Hematopoietic multipotent progenitor cell (in vitro differentiated cells): ENCODE measurements around the gene CD46. TPM values are rescaled to one million over a fixed set of nuclear protein-coding genes. Genes with fewer than 3 reads are reported as not detected.
"Not testable (repeated sequence)": the region's sequence is repeated elsewhere in the genome, so short reads cannot be mapped to it uniquely, and the experiment has no call there.

Source experiments
- DNase-seq, 3 donors: peaks; one replicate each; pipeline ENCODE4 v3.0.0-alpha.2; 2011 to 2015; ENCODE audit warnings: low read depth in 2 of 3, low spot score in 2 of 3
- total RNA-seq: library from RNA; depleted of rRNA; stranded (reverse); fragments of >200 nt; gene quantifications from one replicate; pipeline ENCODE4 v1.2.3, GENCODE V29; 2012

CD46 gene
- total RNA-seq, 1 donor: 38.5 TPM

DNA sequence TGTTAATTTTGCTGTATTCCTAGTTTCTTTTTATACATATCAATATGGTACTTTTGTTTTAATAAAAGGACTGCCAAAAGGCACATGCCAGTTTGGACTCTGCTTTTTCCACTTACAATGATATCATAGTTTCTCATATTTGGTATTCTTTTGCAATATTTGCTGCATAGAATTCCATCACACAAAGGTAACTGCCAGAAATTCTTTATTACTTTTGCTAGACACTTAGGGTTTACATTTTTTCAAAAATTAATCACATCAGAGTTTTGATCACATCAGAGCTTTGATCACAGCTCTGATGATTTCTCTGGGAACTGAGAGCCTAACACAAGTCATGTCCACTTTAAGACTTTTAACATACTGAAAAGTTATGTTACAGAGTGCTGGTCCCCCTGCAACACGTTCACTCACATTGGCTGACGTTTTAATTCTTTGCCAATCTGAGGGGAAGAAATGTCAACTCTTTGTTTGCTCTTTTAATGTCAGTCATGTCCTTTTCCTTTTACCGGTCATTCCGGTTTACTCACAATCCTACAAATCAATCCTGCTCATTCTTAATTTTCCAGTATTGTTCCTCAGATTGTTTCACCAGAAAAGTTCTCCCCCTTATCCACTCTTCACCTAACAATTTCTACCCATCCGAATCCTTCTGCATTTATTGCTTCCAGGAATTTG, 1.1 kb upstream of the CD46 start:
- DNase-seq: no peak

DNA sequence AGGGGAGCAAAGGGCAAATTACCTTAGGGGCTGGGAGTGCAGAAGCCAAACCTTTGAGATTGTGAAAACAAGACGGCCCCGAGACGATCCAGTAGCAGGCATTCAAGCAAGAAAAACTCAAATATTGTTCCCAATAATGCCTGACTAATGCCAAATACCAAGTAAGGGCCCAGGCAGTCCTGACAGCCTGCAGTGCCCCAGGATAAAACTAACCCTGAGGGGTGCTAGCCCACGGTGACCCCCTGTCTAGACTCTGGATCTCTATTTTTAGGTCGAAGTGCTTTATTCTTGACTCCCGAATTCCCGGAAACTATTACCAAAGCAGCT, 428 bp upstream of the CD46 start:
- not testable (repeated sequence) for DNase-seq

DNA sequence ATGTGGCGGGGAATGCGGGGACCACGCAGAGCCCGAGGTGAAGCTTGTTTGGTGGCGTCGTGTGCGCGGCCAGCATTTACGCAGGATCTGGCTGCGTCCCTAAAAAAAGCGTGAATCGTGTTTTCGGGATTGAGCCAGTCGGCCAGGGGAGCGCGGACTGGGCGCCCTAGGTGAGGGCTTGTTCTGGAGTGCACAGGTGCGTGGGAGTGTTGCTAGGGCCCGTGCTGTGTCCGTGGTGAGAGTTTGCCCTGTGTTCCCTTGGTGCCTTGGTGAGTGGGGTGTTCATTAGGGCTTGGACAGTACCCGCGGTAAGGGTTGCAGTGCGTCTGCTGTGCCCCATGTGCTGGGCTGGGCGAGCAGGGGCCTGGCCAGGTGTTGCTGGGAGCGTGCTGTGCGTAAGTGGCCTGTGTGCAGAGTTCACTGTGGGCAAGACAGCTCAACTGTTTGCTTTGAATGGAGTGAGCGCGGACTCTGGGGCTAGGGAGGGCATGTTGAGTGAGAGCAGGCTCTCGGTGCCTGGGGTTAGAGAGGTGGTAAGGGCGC, 673 bp downstream of the CD46 start:
- DNase-seq: peak in 1 of 3 donors; percentile 18

DNA sequence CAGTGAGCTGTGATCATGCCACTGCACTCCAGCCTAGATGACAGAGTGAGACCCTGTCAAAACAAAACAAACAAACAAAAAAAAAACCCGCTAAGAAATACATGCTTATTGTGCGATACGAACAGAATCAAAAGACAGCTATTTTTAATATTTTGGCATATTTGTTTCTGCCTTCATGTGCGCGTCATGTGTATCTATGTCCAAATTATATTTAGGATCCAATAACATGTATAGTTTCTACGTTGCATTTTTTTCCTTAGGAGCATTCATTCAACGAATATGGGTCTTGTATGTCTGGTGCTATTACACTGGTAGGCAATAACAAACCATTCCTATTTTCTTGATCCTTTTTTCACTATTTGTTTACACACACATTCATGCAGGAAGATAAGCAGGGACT, 1.8 kb downstream of the CD46 start:
- no peak for DNase-seq

DNA sequence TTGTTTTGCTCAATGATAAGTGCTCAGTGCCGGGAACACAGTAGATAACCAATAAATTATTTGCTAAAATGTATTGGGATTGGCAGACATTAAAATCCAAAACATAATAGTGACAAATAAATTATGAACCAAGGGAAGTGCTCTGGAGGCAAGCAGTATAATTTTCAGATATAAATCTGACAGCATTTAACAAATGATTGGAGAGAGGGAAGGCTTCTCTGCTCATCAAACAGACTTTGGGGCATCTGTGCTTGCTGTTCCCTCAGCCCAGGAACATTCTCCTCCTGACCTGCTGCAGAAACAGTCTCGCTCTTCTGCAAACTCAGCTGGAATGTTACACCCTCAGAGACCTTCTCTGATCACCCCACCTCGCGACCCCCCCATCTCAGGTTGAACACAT, 2.2 kb downstream of the CD46 start:
- no peak for DNase-seq

DNA sequence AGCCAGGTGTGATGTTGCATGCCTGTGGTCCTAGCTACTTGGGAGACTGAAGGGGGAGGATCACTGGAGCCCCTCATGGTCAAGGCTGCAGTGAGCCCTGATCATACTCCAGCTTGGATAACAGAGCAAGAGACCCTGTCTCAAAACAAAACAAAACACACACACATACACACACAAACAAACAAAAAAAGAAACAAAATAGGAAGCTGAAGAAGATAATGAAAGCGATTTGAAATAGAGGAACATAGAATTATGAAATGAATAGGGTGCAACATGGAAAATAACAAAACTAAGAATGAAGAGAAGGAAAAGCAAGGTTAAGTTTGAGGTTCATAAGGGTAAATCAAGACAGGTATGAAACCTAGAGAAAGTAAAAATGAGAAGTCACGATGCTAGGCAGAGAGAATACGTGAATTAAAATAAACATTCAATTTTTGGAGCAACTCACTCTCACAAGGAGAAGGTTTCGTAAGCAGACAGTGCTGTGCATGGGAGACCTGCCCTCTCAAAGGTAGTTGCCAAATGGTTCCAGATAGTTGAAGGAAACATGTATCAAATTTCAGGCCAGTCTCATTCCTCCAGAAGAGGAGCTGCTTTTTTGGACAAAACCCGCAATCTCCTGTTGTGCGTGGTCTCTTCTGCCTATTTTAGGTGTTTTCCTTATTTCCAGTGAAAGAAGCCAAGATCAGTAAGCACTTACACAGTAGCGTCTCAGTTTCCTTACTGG, 3.3 kb downstream of the CD46 start:
- no peak for DNase-seq

DNA sequence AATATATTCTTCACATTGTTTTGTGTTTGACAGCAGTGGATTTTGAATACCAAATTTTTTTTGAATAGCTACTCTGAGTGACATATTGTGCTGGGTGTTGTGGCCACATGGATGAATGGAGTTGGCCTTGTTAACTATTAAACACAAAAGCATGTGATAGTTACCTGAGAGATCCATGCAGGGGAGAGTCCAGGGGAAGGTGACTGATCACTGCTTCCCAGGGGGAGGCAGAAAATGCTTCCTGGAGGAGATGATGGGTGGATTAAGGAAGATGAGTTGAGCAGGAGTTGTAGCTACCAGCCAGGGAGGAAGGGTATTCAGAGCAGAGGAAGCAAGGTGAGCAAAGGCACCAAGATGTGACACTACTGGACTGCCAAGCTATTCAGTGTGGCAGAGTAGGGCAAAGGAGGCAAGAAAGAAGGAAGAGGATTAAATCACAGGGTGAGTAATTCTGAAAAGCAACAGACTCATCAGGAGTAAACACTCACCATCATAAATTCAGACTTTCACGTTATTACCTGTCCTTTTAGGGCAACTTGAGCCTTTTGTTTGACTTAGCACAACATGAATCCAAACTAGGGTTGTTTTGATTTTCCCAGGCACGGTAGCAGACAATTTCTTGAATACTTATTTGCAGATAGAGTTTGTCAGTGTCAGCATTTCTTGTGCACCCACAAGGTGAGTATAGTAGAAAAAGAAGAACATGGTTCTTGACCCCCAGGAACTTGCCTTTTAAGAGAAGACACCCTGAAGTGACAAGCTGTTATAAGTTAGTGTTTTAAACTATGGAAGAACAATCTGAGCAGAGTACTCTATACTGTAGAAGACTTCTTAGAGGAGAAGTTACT, 4.2 kb downstream of the CD46 start:
- no peak for DNase-seq

DNA sequence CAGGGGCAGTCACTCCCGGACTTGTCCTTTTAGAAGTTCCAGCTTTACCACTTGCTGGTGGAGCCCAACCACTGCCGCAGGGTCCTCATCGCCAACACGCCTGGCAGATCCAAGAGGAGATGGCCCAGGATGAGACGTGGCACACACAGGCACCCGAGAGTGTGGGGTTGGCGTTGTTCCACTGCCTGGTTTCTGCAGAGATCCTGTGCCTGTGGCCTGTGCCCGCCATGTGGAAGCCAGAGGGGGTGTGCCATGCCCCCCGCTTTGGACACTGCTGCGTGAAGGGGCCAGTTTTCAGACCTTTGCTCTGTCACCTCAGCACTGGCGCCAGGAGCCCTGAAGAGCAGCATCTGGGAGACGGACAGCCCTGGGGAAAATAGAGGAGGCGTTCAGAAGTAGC, 10.8 kb downstream of the CD46 start:
- DNase-seq: no peak

DNA sequence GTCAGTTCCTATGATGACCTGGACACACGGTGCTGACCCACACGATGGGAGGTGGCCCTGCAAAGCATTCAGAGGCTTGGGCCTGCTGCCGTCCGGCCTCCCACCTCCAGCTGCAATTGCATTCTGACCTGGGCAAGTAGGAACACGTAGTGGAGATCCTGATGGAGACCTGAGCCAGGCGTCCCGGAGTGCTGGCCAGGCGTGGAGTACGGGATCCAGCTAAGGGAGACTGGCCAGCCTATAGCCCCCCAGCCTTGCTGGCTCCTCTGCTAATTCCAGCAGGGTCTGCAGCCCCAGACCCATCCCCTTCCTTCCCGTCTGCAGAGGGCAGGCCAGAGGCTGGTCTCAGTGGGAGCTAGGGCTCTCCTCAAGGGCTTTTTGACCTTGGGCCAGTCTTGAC, 11.2 kb downstream of the CD46 start:
- no peak for DNase-seq

DNA sequence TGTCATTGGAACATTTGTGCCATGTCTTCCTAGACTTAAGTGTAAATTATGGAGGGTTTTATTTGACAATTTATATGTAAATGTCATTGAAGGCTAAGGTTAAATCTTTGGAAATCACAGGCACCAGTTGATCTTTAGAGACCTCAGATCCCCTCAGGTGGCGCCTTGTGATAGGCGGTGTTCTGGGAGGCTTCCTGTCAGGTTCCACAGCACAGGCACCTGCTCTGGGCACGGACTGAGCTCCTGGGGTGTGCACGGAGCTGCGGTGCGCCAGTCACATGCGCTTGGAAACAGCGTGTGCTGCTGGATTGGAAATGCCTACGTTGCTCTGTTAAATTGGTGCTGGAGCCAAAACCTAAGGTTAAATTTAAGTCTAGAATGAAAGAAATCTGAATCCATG, 12.1 kb downstream of the CD46 start:
- DNase-seq: no peak

DNA sequence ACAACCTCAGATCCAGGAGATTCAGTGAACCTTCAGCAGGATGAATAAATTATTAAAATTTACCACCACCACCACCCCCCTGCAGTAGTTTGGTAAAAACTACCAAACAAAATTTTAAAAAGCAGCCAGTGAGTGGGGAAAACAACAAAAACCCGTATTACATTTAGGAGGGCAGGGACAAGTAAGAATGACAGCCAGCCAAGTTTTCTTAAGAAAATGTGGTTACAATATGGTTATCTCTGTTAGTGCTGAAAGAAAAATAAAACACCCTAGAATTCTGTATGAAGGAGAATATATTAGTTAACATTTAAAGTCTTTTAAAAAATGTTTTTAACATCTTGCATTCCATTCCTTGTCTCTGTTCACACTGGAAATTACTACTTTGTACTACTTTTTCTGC, 14.7 kb downstream of the CD46 start:
- DNase-seq: no peak

DNA sequence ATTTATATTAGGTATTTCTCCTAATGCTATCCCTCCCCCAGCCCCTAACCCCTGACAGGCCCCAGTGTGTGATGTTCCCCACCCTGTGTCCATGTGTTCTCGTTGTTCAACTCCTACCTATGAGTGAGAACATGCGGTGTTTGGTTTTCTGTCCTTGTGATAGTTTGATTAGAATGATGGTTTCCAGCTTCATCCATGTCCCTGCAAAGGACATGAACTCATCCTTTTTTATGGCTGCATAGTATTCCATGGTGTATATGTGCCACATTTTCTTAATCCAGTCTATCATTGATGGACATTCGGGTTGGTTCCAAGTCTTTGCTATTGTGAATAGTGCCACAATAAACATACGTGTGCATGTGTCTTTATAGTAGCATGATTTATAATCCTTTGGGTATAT, 18.7 kb downstream of the CD46 start:
- DNase-seq: not testable (repeated sequence)

DNA sequence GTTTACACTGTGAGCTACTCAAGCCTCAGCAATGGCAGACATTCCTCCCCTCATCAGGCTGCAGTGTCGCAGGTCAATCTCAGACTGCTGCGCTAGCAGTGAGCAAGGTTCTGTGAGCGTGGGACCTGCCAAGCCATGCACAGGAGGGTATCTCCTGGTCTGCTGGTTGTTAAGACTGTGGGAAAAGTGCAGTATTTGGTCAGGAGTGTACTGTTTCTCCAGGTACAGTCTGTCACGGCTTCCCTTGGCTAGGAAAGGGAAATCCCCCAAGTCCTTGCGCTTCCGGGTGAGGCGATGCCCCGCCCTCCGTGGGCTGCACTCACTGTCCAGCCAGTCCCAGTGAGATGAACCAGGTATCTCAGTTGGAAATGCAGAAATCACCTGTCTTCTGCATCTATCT, 24.2 kb downstream of the CD46 start:
- DNase-seq: not testable (repeated sequence)

DNA sequence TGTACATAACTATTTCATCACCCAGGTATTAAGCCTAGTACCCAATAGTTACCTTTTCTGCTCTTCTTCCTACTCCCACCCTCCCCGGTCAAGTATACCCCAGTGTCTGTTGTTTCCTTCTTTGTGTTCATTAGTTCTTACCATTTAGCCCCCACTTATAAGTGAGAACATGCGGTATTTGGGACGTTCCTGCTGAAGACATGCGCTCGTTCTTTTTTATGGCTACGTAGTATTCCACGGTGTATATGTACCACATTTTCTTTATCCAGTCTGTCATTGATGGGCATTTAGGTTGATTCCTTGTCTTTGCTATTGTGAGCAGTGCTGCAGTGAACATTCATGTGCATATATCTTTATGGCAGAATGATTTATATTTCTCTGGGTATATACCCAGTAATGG, 25.6 kb downstream of the CD46 start:
- not testable (repeated sequence) for DNase-seq

DNA sequence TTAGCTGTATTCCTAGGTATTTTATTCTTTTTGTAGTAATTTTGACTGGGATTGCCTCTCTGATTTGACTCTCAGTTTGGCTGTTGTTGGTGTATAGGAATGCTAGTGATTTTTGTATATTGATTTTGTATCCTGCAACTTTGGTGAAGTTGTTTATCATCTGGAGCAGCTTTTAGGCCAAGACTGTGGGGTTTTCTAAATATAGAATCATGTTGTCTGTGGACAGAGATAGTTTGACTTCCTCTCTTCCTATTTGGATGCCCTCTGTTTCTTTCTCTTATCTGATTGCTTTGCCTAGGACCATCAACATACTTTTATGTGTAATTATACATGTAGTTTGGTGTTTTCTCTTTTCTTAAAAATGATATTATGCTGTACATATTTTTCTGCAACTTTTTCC, 27.2 kb downstream of the CD46 start:
- DNase-seq: no peak

DNA sequence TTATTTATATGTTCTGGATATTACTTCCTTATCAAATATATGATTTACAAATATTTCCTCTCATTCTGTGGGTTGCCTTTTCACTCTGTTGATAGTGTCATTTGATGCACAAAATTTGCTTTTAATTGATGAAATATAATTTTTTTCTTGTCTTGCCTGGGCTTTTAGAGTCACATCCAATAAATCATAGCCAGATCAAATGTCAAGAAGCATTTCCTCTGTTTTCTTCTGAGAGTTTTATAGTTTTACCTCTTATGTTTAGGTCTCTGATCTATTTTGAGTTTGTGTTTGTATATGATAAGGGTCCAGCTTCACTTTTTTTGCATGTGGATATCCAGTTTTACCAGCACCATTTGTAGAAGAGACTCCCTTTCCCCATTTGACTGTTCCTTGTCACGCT, 29.5 kb downstream of the CD46 start:
- no peak for DNase-seq

DNA sequence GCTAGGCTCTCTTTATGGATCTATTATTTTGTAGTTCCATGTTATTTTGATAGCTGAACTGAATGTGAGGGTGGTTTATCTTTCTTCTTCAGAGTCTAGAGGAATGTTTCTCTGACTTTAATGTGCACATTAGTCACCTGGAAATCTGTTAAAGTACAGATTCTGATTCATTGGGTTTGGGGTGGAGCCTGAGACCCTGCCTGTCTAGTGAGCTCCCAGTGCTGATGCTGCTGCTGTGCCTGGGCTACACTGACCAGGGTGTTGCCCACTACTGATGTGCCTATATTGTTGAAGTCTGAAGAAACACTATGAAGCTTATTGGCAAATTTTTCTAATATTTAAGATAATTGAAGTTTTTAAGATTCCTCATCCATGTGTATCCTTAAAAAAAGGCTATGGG, 35.9 kb downstream of the CD46 start:
- no peak for DNase-seq

DNA sequence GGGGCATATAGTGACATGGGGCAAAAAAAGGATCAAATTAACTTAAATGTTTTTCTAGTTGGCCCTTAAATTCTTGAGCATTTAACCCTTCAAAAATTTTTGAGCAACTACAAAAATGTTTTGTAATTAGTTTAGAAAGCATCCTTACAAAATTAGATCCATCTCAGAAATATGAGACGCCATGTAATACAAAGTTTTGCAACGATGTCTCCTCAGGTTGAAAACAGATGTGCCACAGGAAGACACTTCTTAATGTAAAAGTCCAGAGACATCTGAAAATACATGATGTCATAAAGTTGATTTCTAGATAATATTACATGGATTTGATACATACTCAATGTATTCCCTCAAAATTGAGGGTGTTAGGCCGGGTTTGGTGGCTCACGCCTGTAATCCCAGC, 37.5 kb downstream of the CD46 start:
- no peak for DNase-seq

DNA sequence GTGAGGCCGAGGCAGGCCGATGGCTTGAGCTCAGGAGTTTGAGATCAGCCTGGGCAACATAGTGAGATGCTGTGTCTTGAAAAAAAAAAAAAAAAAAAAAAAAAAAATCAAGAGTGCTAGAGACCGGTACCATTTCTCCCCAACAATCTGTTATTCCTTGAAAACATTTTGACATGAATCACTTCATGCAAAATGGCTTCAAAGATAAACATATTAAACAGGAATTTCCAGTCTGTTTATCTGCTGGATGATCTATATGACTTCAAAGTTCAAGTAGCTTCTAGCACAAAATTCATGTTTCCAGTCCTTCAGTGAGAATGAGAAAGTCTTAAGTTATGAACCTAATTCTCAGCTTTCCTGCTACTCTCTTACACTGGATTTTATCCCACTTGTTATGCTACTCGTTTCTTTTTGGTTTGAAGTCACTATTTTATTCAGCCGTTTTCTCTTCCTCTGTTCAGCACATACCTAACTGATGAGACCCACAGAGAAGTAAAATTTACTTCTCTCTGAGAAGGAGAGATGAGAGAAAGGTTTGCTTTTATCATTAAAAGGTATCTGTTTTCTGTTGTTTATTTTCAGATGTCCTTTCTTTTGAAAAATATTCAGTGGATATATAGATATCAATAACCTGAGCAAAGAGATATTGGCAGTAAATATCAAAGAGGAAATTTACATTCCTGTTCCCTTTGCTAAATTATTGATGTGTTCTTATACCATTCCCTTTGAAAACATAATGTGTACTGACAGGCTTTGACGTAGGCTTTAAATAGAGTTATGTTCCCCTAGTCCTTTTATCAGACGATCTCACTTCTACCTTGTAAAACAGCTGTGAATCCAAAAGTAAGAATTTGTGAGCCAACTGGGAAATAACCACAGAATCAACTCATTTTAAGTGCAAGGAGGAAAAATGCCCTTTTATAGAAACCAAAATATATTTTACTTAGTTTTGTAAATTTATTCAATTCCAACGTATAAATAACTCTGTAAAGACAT, 38.2 kb downstream of the CD46 start:
- DNase-seq: no peak

DNA sequence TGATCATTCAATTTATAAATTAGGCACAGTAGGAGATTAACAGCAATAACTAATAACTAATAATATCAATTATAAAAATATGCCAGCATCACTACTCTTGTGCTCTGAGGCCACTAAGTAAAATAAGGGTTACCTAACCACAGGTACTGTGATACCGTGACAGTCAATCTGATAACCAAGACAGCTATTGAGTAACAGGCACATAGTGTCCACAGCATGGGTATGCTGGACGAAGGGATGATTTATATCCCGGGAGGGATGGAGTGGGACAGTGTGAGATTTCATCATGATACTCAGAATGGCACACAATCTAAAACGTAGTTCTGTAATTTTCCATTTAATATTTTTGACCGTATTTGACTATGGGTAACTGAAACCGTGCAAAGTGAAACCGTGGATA, 39.4 kb downstream of the CD46 start:
- DNase-seq: no peak
